Stimulated activated naive B cell treated with anti-CD40 and anti-IgM and Interleukin-4, amounts not matched to agents 10 μg/mL and 1 μg/mL and 100 μg/mL, for 72 hours (primary cell): Measurements from ENCODE around the gene ENO4.

Source experiments
- ATAC-seq, 2 donors: fragments of 150-1000 bp; cut with Tn5 transposase; replicated peaks; 2 replicates each; pipeline ENCODE4 v1.10.0; 2021; ENCODE audit warnings: moderate library complexity in 1 of 2
- DNase-seq: peaks from one replicate; pipeline ENCODE4 v3.0.0; 2021
- H3K27ac Mint-ChIP-seq: one replicate; pipeline ENCODE4 v1.8.0; 2022; ENCODE audit warnings: mild to moderate bottlenecking, mixed read lengths
- H3K27me3 Mint-ChIP-seq, 2 donors: one replicate each; pipeline ENCODE4 v1.8.0; 2022; ENCODE audit warnings: mixed read lengths in 2 of 2
- H3K36me3 Mint-ChIP-seq, 2 donors: one replicate each; pipeline ENCODE4 v1.8.0; 2022; ENCODE audit warnings: mixed read lengths in 2 of 2, mild to moderate bottlenecking in 1 of 2
- H3K4me1 Mint-ChIP-seq, 2 donors: one replicate each; pipeline ENCODE4 v1.8.0; 2022; ENCODE audit warnings: mixed read lengths in 2 of 2, mild to moderate bottlenecking in 1 of 2
- H3K4me3 Mint-ChIP-seq, 2 donors: one replicate each; pipeline ENCODE4 v1.8.0; 2022; ENCODE audit warnings: mild to moderate bottlenecking in 2 of 2, mixed read lengths in 2 of 2, moderate library complexity in 1 of 2
- H3K9me3 Mint-ChIP-seq, 2 donors: one replicate each; pipeline ENCODE4 v1.8.0; 2022; ENCODE audit warnings: mixed read lengths in 2 of 2, mild to moderate bottlenecking in 1 of 2

Gene ENO4, protein sequence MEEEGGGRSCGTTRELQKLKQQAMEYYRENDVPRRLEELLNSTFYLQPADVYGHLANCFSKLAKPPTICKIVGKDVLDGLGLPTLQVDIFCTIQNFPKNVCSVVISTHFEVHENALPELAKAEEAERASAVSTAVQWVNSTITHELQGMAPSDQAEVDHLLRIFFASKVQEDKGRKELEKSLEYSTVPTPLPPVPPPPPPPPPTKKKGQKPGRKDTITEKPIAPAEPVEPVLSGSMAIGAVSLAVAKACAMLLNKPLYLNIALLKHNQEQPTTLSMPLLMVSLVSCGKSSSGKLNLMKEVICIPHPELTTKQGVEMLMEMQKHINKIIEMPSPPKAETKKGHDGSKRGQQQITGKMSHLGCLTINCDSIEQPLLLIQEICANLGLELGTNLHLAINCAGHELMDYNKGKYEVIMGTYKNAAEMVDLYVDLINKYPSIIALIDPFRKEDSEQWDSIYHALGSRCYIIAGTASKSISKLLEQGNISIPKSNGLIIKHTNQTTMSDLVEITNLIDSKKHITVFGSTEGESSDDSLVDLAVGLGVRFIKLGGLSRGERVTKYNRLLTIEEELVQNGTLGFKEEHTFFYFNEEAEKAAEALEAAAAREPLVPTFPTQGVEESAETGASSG

DNA sequence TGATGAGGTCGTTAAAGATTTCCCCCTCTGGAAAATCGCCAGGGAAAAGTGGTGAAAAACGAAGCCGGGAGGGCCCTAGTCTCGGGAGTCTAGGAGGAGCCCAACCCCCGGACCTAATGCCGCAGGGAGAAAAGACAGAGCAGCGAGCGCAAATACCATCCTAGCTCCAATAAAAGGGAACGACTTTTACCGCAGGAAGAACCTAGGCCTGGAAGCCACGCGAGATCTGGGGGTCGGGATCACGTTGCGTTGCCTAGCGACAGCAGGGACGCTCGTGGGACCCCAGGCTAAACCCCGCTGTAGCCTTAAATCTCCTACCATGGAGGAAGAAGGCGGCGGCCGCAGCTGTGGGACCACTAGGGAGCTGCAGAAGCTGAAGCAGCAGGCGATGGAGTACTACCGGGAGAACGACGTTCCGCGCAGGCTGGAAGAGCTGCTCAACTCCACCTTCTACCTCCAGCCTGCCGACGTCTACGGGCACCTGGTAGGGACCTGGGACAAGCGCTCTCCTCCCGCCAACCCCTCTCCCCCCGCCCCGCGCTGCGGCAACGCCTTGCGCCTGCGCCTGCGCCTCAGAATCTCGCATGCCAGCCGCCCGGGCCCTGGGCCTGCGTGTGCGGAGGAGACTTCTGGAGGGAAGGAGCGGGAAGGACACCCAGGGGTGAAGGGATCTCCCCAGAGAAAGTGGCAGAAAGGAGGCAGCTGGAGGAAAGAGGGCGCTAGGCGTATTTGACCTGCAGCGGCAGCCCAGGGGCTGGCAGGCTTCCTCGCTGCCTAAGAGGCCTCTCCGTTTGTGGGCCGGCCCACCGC lies at the start of gene ENO4:
ENO4 (plus strand) TSS at position 252 of the 810 bp plus-strand sequence; CDS start at position 320, 68 bp downstream.
- peak within 1 kb of the TSS; percentile 74 for H3K27ac Mint-ChIP-seq

DNA sequence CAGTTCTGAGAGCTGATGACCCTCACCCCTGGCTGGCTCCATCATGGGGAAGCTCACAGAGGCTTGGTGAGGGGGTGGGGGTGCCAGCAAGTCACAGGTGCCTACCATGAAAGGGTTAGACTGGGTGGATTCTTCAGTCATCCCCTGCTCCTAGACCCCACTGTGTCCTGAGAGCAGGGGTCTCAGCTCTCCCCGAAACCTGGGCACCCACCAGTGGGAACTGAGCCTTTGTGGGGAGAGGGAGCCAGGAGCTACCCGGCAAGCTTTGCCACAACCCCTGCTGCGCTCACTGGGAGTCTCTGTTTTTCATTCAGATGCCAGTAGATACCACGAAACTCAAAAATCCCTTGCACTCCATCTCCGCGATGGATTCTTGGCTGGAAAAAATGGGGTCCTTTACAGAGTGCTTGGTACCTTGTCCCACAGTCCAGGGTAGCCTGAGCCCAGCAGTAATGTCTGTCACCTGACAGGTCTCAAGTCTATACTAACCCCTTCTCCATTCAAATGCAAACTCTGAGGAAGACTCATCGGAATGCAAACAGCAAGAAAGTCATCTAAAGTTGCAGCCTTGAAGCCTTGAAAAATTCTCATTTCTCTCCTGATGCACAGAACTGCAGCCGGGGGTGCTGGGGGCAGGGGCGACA lies 48.9 kb upstream of the ENO4 start:
- DNase-seq = no peak
- Mint-ChIP-seq H3K4me1 (peaks cover 0 to 2% of the 10 kb centered on the region in 2 donors), H3K4me3 (no peak overlapping the region), H3K27ac (no peak overlapping the region), H3K36me3 (no peaks in the 10 kb centered on the region), H3K9me3 (peaks cover 3% of the 10 kb centered on the region in 2 donors), H3K27me3 (peaks cover 13 to 27% of the 10 kb centered on the region in 2 donors)
- ATAC-seq = no peak

More for the DNA sequence above, at the start of gene ENO4:
- Mint-ChIP-seq H3K27me3 (peaks cover 49 to 57% of the 10 kb centered on the region in 2 donors), H3K4me1 (peaks cover 17 to 19% of the 10 kb centered on the region in 2 donors), H3K36me3 (no peaks in the 10 kb centered on the region), H3K9me3 (peaks cover 7 to 9% of the 10 kb centered on the region in 2 donors), H3K4me3 (peak within 1 kb of the TSS; percentile 50 to 63)
- DNase-seq (peak; percentile 9), ATAC-seq (peak; percentile 25 to 32)

DNA sequence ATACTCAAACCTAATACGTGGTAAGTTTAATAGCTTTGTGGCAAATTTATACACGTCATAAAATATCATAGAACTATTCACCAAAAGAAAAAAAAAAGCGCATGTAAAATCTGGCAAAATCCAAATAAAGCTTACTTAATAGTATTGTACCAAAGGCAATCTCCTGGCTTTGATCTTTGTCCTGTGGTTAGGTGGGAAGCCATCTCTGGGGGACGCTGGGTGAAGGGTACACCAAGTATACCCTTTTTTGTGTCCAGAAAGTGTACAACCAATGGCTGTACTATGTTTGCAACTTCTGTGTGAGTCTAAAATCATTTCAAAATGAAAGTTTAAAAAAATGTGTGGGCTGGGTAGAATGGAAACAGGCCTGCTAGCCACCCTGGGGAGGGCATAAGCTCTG lies 47.6 kb upstream of the ENO4 start:
- H3K27me3 Mint-ChIP-seq = peaks cover 9 to 22% of the 10 kb centered on the region in 2 donors
- H3K9me3 Mint-ChIP-seq = peaks cover 3% of the 10 kb centered on the region in 2 donors
- no peak for ATAC-seq
- no peak overlapping the region for H3K4me3 Mint-ChIP-seq
- H3K4me1 Mint-ChIP-seq = peaks cover 0 to 2% of the 10 kb centered on the region in 2 donors
- H3K36me3 Mint-ChIP-seq = no peaks in the 10 kb centered on the region
- H3K27ac Mint-ChIP-seq = no peak overlapping the region
- DNase-seq = no peak

DNA sequence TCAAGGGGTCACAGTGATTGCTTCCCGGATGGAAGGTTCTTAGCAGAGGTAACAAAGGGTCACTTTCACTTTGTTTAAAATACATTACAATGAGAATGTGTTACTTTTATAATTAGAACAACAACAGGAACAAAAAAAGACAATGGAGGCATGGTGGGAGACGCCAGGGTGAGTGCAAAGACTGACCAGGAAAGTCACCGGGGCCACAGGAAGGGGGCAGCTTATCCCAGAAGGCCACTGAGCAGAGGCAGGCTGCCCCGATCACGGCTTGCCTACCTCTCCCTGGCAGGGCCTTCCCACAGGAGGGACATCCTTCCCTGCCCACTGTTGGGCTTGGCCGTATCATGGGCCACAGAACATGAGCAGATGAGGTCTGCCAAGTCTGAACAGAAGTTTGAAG lies 46.8 kb upstream of the ENO4 start:
- no peak overlapping the region for H3K27ac Mint-ChIP-seq
- H3K36me3 Mint-ChIP-seq = no peaks in the 10 kb centered on the region
- H3K9me3 Mint-ChIP-seq = peaks cover 3% of the 10 kb centered on the region in 2 donors
- DNase-seq (no peak), ATAC-seq (no peak)
- peaks cover 5 to 16% of the 10 kb centered on the region in 2 donors for H3K27me3 Mint-ChIP-seq
- H3K4me3 Mint-ChIP-seq = no peak overlapping the region
- no peaks in the 10 kb centered on the region for H3K4me1 Mint-ChIP-seq

DNA sequence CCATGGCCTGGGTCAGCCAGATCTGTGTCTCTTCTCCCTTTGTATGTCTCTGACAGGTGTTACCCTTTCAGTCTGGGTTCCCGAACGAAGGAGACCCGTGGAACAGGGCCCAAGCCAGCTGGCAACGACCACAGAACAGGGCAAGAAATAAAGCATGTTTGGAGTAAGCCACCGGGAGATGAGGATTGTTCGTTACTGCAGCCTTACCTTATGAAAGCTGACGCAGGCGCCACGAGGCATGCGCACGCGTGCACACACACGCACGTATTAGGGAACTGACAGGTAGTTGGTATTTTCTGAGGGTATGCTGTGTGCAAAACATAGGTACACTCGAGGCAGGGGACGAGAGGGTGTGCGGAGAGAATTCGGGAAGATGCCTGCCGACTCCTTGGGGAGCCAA lies 46.4 kb upstream of the ENO4 start:
- Mint-ChIP-seq H3K4me1 (no peaks in the 10 kb centered on the region), H3K9me3 (peaks cover 3% of the 10 kb centered on the region in 2 donors), H3K27me3 (peaks cover 3 to 12% of the 10 kb centered on the region in 2 donors), H3K27ac (no peak overlapping the region), H3K4me3 (no peak overlapping the region), H3K36me3 (no peaks in the 10 kb centered on the region)
- no peak for ATAC-seq
- no peak for DNase-seq

DNA sequence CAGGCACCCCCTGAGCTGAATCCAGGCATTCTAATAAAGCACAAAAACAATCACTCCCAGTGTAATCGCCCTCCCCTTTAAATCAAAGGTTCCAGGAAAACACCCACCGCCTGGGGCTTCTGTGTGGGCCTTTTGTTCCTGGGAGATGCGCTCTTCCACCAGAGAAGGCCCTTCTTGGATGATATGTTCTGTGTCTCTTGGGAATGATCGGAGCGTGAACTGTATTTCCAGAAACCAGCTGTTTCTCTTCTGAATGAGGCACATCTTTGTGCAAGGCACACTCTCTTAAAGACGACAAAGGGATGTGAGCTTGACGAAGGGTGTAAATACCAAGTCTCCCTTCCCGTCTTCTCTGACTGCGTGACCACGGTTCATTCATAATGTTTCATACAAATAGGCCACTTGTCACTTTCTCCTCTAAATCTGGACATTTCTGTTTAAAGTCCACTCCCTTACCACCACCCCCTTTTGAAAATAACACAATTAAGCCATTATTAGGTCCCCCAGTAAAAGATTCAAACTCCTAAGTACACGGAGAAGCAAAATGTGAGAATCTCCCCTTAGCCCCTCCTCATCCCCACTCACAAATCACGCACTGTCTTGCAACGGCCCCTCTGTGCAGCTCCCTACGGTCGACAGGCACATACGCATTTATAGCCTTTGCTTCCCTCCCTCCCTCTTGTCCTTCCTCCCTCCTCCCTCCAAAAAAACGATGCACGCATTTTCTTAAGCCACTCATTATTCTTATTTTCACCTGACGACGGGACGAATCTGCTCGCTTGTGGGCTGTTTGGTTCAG lies 45.6 kb upstream of the ENO4 start:
- Mint-ChIP-seq H3K9me3 (peaks cover 3% of the 10 kb centered on the region in 2 donors), H3K27ac (no peak overlapping the region), H3K36me3 (no peaks in the 10 kb centered on the region), H3K27me3 (peaks cover 5 to 12% of the 10 kb centered on the region in 2 donors), H3K4me1 (no peaks in the 10 kb centered on the region), H3K4me3 (no peak overlapping the region)
- ATAC-seq (no peak), DNase-seq (no peak)

DNA sequence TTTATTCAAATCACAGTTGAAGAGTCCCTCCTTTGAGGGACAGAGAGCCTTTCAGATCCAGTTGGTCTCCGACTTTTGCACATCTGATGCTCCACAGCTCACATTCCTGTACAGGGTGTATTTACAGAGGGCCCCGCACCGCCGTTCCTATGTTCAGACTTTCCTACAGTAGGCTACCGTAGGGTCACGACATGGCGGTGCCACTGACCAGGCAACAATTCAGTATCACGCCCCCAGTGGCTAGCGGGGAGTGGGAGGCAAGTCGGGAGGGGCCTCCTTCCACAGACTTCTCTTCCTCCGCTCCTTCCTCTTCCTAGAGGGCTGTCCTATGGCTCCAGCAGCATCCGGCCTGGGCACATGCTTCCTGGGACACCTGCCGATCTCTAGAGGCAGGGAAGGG lies 40.6 kb upstream of the ENO4 start:
- no peaks in the 10 kb centered on the region for H3K4me1 Mint-ChIP-seq
- H3K27ac Mint-ChIP-seq = no peak overlapping the region
- no peak for ATAC-seq
- H3K36me3 Mint-ChIP-seq = no peaks in the 10 kb centered on the region
- no peak overlapping the region for H3K4me3 Mint-ChIP-seq
- H3K9me3 Mint-ChIP-seq = peaks cover 3 to 4% of the 10 kb centered on the region in 2 donors
- no peak for DNase-seq
- peaks cover 21% of the 10 kb centered on the region in 2 donors for H3K27me3 Mint-ChIP-seq

DNA sequence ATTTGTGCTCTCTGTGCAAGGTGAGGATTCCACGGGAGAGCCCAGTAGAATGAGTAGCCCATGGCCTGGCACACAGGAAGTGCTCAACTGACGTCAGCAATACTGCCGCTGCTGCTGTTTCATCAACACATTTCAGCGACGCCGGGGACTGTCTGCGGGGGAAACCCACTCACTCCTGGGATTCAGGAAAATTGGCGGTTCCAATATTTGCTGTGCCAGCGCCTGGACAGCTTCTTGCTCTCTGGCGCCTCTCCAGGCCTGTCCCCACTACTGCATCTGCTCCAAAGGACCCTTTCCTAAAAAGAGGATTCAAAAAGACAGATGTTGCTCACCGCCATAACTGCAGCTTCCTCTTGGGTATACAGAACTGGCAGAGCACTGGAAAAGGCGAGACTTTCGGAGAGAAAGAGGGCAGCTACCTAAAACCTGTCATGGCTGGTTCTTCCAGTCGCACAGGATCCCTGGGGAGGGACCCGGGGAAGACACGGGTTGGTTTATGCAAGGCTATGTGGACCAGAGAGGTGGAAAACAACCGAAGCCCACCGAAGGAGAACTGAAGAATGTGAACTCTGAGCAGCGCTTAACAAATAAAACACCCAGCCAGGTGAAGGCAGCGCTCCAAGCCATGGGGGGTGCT lies 39.7 kb upstream of the ENO4 start:
- Mint-ChIP-seq H3K36me3 (no peaks in the 10 kb centered on the region), H3K27me3 (peaks cover 16 to 21% of the 10 kb centered on the region in 2 donors), H3K4me3 (no peak overlapping the region), H3K4me1 (no peaks in the 10 kb centered on the region), H3K27ac (no peak overlapping the region), H3K9me3 (peaks cover under 1 to 4% of the 10 kb centered on the region in 2 donors)
- ATAC-seq (no peak), DNase-seq (no peak)

DNA sequence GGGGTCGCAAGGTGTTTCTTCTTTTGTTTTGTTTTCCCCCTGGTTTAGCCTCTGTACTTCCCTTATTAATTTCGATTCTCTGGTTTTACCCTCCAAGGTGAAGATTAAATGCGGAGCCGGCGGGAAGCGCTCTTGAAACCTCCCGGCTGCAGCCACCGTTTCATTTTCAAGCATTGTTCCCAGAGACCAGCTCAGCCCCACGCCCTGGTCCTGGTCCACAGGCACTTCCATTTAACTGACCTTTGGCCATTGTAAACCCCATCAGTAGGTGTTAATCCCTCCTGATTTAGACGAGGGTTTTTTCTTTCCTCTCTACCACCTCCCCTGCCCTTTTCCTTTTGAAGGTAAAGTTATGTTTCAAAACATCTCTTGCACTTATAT lies 39.2 kb upstream of the ENO4 start:
- Mint-ChIP-seq H3K36me3 (no peaks in the 10 kb centered on the region), H3K4me1 (no peaks in the 10 kb centered on the region), H3K27me3 (peaks cover 16 to 21% of the 10 kb centered on the region in 2 donors), H3K27ac (no peak overlapping the region), H3K9me3 (peaks cover 0 to 4% of the 10 kb centered on the region in 2 donors), H3K4me3 (no peak overlapping the region)
- ATAC-seq (no peak), DNase-seq (no peak)

DNA sequence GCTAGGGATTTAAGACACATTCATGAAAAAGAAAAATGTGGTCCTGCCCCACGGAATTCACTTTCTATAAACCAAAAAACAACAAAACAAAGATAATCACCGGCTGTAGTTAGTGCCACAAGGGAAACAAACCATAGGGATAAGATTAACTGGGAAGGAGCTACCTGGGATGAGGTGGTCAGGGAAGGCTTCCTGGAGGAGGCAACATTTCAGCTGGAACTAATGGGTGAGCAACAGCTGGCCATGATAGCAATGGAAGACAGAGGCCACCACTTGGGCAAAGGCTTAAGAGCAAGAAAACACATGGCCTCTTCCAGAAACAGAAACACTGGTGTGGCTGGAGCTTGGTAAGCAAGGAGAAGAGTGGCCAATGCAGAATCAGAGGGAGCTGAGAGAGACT lies 38.4 kb upstream of the ENO4 start:
- Mint-ChIP-seq H3K9me3 (peaks cover 0 to 4% of the 10 kb centered on the region in 2 donors), H3K4me1 (no peaks in the 10 kb centered on the region), H3K4me3 (no peak overlapping the region), H3K27me3 (peaks cover 16 to 21% of the 10 kb centered on the region in 2 donors), H3K36me3 (no peaks in the 10 kb centered on the region), H3K27ac (no peak overlapping the region)
- no peak for DNase-seq
- ATAC-seq = no peak

DNA sequence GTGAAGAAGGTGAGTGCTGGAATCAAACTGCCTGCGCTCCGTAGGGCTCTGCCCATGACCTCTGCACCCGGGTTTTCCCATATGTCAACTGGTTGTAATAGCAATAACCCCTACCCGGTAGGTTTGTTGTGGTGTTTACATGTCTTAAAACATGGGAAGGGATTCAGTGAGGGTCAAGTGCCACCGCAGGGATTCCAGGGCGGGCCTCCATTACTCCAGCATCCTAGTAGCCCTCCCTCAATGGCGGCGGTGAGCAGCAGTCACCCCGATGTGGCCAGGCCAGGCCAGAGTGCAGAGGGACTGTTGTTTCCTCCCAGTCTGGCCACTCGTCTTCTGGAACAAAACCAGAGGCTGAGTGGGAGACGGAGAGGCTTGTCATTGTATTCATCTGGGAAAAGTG lies 37.6 kb upstream of the ENO4 start:
- no peak overlapping the region for H3K4me3 Mint-ChIP-seq
- H3K36me3 Mint-ChIP-seq = no peaks in the 10 kb centered on the region
- peaks cover 16 to 21% of the 10 kb centered on the region in 2 donors for H3K27me3 Mint-ChIP-seq
- H3K4me1 Mint-ChIP-seq = no peaks in the 10 kb centered on the region
- no peak overlapping the region for H3K27ac Mint-ChIP-seq
- H3K9me3 Mint-ChIP-seq = peaks cover 0 to 4% of the 10 kb centered on the region in 2 donors
- no peak for ATAC-seq
- DNase-seq = no peak

DNA sequence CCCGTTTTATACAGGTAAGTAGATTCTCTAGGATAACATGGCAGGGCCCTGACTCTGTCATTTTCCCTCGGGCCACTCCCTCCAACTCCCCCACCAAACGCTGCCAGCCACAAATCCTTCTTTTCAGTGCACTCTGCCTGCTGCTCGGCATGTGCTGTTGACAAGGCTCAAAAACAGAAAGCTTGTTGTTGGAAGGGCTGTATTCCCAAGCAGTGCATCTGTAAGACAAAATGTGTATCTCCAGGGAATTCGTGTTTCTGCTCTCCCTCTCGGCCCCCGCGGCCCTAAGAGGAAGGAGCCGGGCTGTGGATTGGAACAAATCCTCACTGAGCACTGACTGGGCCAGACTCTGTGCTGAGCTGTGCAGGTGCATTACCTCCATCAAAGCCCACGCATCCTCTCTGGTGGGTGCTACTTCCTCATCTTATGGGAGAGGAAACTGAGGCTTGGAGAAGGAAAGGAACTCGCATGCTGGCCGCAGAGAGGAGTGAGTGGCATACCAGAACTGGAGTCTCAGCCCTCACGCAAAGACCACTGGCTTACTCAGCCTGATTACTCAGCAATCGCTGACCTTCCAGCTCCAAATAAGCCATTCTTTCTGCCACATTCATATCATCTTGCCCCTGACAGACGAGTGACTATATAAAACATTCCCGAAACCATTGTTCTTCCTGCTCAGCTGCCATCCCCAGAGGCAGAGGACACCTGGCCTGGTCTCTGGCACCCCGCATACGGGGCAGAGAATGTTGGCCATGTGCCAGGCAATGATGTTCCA lies 33.5 kb upstream of the ENO4 start:
- ATAC-seq (no peak), DNase-seq (no peak)
- no peak overlapping the region for H3K27ac Mint-ChIP-seq
- H3K27me3 Mint-ChIP-seq = peaks cover 16 to 18% of the 10 kb centered on the region in 2 donors
- H3K9me3 Mint-ChIP-seq = peaks cover 4 to 8% of the 10 kb centered on the region in 2 donors
- no peaks in the 10 kb centered on the region for H3K36me3 Mint-ChIP-seq
- no peaks in the 10 kb centered on the region for H3K4me1 Mint-ChIP-seq
- no peak overlapping the region for H3K4me3 Mint-ChIP-seq
